ENCODE measurements around the gene C1orf116.

Gene C1orf116

DNA sequence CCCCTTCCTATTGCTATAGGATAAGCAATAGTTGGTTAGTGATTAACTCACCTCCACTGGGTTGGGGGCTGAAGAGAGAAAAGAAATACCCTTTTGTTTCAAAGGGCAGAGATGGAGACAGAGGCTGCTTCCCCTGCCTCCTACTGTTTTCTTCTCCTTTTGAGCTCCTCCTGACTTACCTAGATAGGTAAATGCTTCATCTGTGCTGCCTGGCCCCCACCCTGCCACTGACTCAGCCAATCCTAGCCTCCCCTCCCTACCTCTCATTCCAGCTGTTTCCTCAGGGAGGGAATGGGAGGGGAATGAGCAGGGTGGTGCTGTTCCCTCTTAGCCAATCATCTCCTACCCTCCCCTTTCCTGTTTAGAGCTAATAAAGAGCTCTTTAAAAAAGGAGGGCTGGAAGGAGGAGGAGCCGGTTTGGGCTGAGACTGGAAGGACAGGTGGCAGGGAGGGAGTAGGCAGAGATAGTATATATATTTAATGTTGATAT is at the start of gene C1orf116:
C1orf116 (minus strand) TSS at position 229 of the 490 bp plus-strand sequence. CDS start 5,158 bp downstream, outside the sequence.
- no peak for DNase-seq (ENCODE audit: low read depth)

DNA sequence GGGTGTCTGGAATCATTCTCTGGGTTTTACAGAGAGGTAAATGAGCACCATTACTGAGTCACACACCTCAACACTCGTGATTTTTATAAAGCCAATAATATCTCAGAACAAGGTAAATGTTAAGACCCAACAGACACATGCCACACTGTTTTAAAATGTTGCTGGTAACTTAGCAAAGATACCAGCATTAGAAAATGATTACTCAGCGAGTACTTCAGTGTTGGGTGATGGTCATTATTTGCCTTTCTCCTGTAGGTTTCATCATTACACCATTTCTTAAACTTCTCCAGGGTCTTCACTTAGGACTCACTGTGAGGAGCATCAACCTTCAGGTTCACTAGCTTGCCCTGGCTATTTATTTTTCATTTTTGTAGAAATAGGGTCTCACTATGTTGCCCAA is 49.2 kb upstream of the C1orf116 start:
- no peak for DNase-seq (ENCODE audit: low read depth)

GRCh38 chr1:207081088-207081487 is 48.5 kb upstream of the C1orf116 start:
- DNase-seq (ENCODE audit: low read depth): no peak

DNA sequence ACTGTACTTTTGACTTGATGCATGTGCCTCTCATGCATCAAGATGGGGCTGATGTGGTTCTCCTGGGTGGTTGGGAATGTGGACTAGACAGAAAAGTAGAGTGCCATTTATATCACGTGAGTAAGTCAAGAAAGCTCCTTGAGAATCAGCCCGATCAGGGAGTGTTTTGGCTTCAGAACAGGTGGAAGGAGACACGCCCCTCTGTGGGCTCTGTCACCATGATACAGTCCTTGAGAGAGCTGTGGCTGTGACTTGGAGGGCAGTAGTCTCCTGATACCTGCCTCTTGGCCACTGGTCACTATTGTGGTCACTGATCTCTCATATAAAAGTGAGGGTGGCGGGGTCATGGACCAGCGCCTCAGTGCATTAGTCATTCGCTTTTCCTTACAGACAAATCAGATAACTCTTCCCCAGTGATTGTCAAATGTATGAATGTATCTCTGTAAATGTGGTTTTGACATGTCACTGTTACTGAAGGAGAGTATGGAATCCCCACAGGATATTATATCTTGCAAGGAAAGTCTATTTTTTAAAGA is 47.2 kb upstream of the C1orf116 start:
- no peak for DNase-seq (ENCODE audit: low read depth)

- DNase-seq (ENCODE audit: low read depth): no peak
These were observed 46.1 kb upstream of the C1orf116 start for GRCh38 chr1:207078578-207079132.

DNA sequence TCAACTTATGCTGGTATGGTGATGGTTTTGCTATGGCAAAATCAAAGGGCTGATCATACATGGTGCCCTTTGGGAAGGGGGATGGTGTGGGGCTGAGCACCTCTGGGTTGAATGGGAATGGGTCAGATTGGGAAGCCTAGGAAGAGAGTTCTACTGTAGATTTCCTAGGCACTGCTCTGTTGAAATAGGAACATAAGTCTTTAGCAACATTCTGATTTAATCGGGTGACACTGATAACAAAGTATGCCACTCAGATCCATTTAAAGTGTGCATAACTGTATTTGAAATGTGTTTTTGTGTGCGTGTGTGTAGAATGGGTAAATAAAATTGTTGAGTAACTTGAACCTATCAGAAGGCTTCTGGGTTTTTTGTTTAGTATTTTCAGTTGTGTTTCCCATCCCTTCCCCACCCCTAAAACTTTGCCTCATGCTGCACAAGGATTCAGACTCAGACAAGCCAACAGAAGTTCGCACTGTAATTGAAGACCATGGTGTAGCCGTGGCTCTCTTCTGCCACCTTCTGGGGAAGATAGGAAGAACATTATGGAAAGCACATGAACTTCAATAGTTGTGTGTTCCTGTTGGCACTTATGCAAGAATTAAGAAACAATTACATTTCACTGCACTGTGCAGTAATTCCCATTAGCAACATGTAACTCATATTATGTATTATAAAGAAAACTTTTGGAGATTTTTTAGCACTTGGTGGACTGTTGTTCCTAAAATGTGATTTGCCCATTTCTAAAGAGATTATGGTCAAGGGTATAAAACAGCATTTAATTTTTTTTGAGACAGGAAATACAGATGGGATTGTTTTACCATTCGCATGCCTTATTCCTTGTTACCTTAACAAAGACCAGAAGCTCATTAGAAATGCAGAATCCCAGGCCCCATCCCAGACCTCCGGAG is 45.2 kb upstream of the C1orf116 start:
- peak; percentile 47 for DNase-seq (ENCODE audit: low read depth)

DNA sequence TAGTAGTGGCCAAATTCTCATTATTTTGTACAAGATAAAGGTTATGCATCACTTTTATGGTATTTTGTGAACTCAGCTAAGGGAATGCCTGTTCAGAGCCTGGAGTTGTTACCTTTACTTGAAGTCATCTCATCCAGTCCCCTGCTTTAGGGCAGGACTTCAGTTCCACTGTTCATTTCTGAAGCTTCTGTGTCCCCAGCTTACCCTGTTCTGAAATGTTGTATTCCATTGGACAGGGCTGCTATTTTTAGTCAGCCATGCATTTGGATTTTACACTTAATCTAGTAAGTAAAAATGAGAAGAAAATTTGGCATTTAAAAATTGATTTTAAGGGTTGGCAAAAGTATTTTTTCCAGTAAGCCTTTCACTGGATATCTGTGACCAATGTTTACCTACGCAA is 44.5 kb upstream of the C1orf116 start:
- DNase-seq (ENCODE audit: low read depth): no peak

DNA sequence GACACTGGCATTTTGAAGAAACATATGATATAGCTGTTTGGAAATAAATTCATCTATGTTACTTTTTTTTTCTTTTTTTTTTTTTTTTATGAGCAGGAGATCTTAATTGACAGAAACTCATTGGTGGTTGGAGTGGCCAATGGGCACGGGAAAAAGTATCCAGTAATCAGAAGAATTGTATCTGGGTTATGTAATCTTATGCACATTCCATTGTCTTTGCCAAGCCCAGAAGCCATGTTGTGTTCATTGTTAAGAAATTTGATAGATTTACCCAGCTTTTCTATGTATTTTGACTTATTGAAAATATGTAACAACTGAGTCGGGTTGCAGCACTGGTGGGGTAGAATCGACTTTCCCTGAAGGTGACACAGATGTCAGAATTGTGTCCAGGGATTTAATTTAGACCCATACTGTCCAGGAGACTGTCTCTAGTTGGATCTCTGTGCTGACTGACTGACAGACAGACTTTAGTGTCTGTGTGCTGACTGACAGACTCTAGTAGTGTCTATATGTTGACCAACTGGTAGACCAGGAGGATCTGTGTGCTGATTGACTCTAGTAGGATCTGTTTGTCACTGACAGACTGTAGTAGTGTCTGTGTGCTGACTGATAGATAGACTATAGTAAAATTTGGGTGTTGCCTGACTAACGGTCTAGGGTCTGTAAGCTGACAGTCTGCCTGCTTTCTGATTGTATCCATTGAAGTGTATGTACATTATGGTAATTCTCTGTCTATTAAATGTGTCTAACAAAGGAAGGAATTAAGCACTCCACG is 43.8 kb upstream of the C1orf116 start:
- DNase-seq (ENCODE audit: low read depth): no peak

- DNase-seq (ENCODE audit: low read depth): no peak
These were observed 41.6 kb upstream of the C1orf116 start for GRCh38 chr1:207073906-207074820.

DNA sequence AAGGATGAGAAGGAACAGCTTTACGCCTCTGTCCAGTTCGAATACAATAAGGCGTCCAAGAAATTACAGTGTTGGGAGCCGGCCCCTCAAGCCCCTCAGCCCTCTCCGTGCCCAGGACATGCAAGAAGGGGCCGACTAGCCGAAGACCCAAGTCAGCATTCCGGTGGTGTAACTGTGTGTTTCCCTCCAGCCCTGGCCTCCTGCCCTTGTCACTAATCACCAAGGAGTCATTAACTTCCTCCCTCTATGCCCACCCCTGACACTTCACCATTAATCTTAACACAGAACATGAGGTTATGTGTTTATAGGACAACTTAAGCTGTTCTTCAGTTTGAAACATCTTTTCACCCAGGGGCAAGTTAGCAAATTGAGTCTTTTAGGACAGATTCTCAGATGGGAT is 39.7 kb upstream of the C1orf116 start:
- no peak for DNase-seq (ENCODE audit: low read depth)

- DNase-seq (ENCODE audit: low read depth): no peak
These were observed 38.9 kb upstream of the C1orf116 start for GRCh38 chr1:207071426-207071825.

- DNase-seq (ENCODE audit: low read depth): no peak
These were observed 38.3 kb upstream of the C1orf116 start for GRCh38 chr1:207070811-207071210.

DNA sequence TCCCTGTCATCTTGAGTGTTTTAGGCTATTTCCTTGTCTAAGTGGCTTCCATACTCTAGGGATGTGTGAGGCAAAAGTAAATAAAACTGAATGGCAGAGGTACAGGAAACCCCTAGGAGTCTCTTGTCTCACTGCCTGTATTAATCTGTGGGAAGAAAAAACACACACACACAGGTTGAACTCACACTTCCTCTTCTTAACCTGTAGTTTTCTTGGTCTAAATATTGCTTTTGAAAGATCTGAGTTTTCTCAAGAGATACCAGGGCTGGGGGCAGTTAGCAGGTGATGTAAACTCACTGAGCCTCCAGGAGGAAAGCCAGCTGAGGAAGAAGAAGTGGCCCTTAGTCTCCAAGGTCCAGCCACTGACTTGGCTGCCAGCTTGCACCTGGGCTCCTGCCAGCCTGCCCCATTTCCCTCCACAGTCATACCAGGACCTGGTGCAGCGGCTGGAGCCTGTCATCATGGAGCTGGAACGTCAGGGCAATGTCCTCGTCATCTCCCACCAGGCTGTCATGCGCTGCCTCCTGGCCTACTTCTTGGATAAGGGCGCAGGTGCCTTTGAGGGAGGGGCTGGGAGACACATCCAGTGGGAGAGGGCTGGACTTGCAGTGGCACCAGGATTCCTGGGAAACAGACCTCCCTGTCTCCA is 37.4 kb upstream of the C1orf116 start:
- no peak for DNase-seq (ENCODE audit: low read depth)

- no peak for DNase-seq (ENCODE audit: low read depth)
These were observed 36.5 kb upstream of the C1orf116 start for GRCh38 chr1:207069061-207069460.

DNA sequence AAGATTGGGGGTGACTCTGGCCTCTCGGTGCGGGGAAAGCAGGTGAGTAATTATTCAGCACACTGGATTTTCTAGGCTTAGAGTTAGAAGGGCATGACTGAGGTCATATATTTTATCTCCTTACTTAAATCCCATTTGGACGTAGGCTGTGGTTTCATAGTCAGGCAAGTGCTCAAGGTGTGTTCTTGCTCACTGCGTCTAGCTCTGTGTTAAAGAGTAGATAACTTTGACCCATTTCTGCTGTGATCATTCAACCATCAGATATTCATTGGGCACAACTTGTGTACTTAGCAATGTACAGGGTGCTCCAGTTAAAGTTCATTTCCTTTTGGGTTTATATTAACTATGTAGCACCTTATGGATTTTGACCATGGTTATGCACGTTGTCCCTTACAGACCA is 35.1 kb upstream of the C1orf116 start:
- no peak for DNase-seq (ENCODE audit: low read depth)

DNA sequence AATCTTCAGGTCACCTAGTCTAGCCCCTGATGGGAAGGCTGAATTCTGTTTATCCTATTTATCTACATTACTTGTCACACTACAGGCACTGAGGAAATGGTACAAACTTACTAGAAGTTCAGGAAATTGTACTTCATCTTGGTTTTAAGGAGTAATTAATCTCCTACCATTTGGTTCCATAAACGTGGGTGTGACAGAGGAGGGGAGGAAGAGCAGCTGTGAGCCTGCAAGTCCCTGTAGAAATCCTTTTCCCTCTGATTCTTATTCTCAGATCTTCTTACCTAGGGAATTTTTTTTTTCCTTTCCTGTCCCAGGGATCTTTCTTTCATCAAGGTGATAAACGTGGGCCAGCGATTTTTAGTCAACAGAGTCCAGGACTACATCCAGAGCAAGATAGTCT is 34.6 kb upstream of the C1orf116 start:
- no peak for DNase-seq (ENCODE audit: low read depth)

DNA sequence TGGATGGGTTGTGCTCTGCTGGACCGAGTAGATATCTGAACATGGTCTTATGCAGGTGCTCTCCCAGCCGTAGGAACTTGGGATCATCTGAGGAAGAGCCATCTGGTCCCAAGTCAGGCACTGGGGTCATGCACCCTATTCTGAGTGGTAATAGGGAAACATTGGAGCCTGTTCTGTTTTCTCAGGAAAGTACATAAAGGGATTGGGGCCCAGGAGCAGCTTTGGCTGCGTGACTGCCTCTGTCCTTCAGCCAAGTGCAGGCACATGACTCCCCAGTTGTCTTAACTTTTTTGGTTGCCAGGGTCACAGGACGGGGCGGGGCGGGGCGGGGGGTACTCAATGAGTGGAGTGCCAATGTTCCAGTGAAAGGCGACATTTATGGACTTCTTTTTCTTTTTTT is 32.0 kb upstream of the C1orf116 start:
- no peak for DNase-seq (ENCODE audit: low read depth)

GRCh38 chr1:207063014-207063413 is 30.5 kb upstream of the C1orf116 start:
- DNase-seq (ENCODE audit: low read depth): no peak

DNA sequence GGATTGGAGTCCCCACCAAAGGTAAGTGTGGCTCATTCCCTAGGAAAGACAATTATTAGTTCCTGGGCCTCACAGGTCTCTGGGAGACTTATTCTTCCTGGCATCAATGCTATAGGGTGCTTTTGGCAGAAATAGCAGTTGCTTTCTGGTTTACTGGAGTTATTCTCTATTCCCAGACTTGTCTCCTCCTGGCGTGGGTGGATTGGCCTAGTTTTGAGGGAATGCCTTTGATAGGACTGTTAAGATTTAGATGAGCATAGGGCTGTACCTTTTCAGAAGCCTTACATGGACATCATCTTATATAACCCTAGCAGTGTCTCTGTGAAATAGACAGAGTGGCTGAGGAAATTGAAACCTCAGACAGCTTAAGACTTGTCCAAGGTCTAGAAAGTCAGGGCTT is 29.5 kb upstream of the C1orf116 start:
- DNase-seq (ENCODE audit: low read depth): no peak

DNA sequence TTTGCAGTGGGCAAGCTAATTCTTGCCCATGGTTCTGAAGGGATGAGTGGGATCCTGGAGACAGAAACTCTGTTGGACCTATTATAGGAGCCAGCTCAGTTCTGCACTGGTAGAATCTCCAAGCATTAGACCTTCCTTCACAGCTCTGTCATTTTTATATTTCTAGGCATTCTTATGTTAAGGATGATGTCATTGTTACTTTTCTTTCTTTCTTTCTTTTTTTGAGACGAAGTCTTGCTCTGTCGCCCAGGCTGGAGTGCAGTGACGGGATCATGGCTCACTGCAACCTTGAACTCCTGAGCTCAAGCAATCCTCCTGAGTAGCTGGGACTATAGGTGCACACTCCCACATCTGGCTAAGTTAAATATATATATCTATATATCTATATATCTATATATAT is 28.0 kb upstream of the C1orf116 start:
- DNase-seq (ENCODE audit: low read depth): no peak

- DNase-seq (ENCODE audit: low read depth): no peak
These were observed 27.3 kb upstream of the C1orf116 start for GRCh38 chr1:207059881-207060280.

Data from stimulated activated CD8-positive, alpha-beta memory T cell treated with anti-CD3 and anti-CD28 coated beads, Interleukin-12 subunit alpha, Interleukin-12 subunit beta, amount 100 ng/mL, for 1 hour (primary cell).